ENCODE results near the gene VWF.

GRCh38 chr12:6016756-6017155, 107.7 kb downstream of the VWF start:
- no peak for TF ChIP-seq CTCF (IDR thresholded peaks at IDR 0.05; ENCODE audit: low read depth, low read length)
- TF ChIP-seq EZH2phosphoT487 (IDR thresholded peaks at IDR 0.05; ENCODE audit: low read depth): no peak
